HG03571 (cell line): Measurements from ENCODE around the gene ART4.
A peak's percentile ranks its signal among the peaks of the same experiment; 100 is the strongest.

ENCODE experiments used
- ATAC-seq: cut with Tn5 transposase; IDR thresholded peaks from one replicate; pipeline ENCODE4 v1.9.1; 2021; ENCODE audit not compliant: unreplicated experiment

ART4 gene

DNA sequence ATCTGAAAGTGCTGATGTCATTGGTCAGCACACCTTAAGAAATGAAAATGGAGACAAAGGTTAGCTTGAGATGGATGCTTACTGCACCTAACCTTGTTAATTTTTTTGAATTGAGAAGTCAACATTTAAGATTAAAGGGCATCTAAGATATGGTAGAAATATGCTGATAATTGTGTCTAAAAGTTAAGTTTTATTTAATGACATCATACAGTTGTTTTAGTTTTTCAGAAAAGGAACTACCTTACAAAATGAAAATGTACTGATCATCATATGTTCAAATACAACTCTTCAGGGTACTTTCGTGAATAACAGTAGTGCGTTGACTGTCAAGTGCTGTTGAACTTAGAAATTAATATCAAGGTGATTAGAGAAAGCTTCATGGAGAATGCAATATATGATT is 31.8 kb downstream of the ART4 start:
- no peak for ATAC-seq

- ATAC-seq: no peak
Observed at GRCh38 chr12:14810953-14811483, 32.3 kb downstream of the ART4 start.

DNA sequence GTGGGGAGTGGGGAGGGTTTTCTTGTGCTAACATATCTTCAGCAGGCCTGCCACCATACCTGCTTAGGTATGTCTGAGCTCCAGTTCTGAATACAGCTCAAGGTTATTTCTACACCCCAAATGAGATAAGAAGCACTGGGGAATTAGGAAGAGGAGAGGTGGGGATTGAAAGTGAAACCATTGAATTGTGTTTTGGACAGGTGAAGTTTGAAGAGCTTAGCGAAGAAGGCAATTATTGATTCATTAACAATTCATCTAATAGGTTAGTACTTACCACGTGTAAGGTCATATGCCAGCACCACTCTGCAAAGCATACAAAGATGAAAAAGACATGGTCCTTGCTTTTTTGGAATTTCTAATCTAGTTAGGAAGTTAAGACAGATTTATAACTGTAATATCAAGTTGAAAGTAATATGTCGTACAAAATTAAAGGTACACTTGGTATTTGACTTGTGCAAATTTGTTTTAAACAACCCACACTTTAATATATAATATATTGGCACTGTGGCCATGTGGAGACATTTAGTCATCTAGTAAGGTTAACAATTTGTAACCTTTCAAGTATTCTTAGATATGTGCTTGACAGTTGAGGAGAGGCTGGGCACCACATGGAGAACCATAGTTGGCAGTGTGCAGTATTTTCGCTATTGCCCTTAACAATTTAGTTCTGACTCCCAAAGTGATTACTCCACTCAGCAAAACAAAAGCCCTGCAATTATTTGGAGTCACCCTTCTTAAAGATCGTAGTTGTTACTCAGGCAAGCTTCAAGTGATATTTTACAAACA is 33.0 kb downstream of the ART4 start:
- no peak for ATAC-seq

- peak; percentile 8 for ATAC-seq
Observed at GRCh38 chr12:14803830-14804160, 39.5 kb downstream of the ART4 start.

DNA sequence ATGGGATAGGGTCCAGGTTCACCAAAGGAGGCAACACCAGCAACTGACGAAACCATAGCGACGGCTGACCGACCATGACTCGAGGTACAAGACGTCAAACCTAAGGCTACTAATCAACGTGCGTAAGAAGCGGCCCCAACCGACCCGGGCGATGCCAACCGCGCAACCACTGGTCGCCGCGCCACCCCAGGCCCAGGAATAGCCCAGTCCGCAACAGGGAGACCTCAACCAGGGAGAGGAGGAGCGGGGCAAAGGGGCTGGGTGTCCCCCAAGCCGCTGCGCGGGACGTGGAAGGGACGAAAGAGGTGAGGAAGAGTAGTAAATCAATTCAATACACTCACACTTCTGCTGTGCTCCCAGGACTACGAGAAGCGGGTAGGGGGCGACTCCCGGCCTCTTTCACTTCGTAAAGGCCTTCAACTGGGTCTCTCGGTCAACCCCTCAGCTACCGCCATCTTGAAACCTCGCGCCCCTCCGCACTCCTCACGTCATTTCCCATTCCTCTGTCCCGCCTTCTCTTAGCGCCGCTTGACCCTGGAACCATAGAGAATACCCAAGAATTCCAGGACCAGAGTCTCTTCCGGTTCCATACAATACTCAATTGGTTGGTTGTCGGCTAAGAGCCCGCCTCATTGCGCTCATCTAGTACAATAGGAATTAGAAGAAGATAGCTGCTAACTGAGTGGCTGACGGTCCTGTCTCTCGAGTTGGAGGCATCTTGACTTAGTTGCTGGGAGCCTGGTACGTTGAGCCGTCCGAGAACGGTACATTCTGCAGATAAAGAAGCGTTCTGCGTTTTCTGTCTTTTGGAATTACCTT is 40.1 kb downstream of the ART4 start, which contains the start of the genes C12orf60 and WBP11:
C12orf60 (plus strand) TSS at position 660 of the 819 bp plus-strand sequence. CDS start 19,266 bp downstream, outside the sequence.
WBP11 (minus strand) TSS at position 468 of the 819 bp plus-strand sequence. CDS start 2,095 bp downstream, outside the sequence.
- peak; percentile 100 for ATAC-seq

DNA sequence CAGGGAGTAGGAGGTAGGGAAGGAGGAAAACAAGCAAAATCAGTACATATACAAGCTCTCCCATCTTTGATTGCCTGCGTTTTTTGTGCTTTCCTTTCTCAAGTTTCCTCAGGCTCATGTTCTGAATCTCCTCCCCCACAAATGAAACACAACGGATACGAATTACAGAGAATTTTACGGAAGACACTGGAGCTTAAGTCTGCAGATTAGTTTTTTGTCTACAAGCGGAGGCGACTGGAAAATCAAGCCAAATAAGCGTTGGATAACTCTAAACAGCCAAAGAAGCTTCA is 40.7 kb downstream of the ART4 start:
- ATAC-seq: no peak

DNA sequence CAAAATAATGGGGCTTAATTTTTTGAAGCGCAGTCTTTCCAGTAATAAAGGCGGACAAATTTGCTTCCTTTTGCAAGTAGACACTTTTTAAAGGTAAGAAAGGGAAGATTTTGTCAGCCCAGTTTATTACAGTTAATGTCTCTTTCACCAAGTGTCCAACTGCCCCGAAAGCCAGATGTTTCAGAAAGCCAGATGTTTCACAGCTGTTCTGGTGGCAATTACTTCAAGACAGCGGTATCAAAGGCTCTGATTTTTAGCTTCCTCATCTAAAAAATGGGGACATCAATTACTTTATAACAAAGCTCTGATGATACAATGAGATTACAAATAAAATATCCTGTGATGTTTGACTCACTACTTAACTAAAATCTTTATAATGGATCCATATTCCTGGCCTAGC is 41.1 kb downstream of the ART4 start:
- no peak for ATAC-seq

DNA sequence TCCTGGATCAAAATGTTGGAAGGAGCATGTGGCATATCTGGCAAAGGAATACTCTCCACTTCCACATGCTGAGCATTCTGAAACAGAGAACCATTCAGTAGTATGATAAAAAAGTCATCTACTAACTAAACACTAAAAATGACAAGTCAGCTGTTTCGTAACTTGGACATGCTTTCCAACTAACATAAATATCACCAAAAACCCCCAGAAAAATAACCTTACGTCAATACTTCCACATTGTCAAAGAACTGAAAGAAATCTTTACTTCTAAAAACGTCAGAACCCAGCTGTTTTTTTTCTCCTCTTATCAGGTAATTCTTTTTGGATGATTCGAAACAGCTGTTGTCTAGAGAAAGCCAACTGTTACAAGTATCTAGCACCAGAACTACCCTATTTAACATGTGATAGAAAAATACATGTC is 48.3 kb downstream of the ART4 start:
- no peak for ATAC-seq

DNA sequence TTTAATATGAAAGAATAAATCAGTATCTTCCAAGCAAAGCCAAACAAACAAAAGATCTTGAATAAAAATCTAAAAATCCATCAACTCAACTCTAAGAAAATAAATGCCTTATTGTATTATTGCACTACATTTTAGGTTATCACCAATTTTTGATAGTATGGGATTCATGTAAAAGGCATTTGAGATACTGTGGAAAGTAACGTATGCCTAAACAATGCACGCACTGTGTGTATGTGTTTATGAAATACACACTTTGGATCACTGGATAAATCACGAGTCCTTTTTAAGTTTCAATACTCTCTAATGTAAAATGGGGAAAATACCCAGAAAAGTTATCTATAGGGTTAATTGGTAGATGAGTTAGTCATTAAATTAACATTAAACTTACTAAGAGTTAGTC is 57.8 kb downstream of the ART4 start:
- ATAC-seq: no peak

GRCh38 chr12:14784471-14784870 is 58.9 kb downstream of the ART4 start:
- ATAC-seq: no peak

DNA sequence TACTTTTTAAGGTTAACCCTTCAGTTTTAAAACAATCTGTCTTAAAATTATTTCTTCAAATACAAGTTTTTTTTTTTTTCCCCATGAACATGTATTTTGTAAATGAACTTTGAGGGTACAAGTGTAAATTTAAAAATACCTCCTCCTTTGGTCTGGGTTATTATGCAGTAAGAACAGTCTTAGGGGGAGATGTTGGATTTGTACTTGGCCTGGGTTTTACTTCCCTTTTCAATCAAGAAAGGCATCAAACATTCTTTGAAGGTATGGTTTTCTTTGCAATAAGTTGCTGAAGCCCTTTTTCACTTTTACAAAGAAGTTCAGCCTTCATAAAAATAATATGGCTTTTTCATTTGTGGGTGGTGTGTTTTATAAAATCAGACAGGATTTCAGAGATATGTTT is 60.6 kb downstream of the ART4 start:
- no peak for ATAC-seq

DNA sequence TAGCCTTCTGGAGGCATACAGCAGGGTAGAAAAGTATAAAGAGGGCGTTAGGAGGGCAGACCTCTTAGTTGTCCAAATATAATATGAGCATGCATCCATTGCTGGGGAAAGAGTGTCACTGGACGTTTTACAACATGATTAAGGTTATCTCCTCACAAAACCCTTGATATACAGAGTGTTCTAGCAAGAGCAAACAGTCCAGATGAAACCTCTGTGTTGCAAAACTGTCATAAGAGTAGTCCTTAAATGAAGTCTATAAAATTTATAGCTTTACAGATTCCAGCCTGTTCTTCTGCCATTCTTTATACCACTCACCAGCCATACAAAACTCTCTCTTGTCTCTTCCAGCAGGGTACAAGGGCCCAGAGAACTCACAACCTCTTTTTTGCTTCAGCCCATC is 61.8 kb downstream of the ART4 start:
- ATAC-seq: no peak

GRCh38 chr12:14780859-14781258 is 62.5 kb downstream of the ART4 start:
- no peak for ATAC-seq

GRCh38 chr12:14779834-14780233 is 63.5 kb downstream of the ART4 start:
- no peak for ATAC-seq

- no peak for ATAC-seq
Observed at GRCh38 chr12:14777271-14777670, 66.1 kb downstream of the ART4 start.

DNA sequence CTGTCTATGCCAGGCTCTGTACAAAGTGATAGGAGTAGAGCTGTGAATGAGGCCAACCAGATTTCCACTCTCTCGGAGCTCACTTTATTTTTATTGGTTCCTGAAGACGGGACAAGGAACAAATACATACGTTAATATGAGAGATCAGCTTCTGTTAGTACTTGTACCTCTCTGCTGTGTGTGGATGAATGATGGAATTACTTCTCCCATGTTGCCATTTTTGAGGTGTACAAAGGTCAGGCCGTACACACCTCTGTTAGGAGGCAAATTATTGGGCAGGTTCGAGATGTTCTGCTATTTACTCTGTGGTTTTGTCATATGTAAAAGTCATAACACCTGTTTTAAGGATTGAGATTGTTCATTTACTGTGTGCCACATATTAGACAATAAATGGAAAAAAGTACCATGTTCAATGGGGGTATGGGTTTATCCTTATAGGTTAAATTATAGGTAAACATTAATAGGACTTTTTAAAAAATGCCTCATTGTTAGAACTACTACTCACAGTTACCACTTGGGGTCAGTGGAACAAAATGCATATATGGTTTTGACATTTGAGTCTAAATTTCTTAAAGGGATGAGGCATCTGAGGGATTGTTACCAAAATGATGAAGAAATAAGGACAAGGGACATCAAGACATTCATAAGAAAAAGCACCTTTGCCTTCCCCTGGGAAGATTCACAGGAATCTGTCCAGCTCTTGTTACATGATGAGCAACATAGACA is 66.9 kb downstream of the ART4 start:
- no peak for ATAC-seq

- no peak for ATAC-seq
Observed at GRCh38 chr12:14775636-14775980, 67.7 kb downstream of the ART4 start.
